Right atrium auricular region (tissue), 2 donors: ENCODE measurements around the gene PGLYRP2. TPM values are rescaled to one million over a fixed set of nuclear protein-coding genes. Genes with fewer than 3 reads are reported as not detected.

ENCODE experiments used
- DNase-seq: peaks from one replicate; pipeline ENCODE4 v3.0.0-alpha.2; 2019; ENCODE audit warnings: low spot score
- H3K27ac ChIP-seq, 2 donors: fragments of 200-600 bp; sonication (generic); 1 replicate in 1 of 2; 2 replicates in 1 of 2; pipeline ENCODE4 v1.5.1; 2016 to 2019
- H3K27me3 ChIP-seq, 2 donors: fragments of 200-600 bp; sonication (generic); one replicate each; pipeline versions ENCODE4 v1.5.1 to v1.6.0; 2017 to 2019
- H3K36me3 ChIP-seq: fragments of 200-600 bp; sonication (generic); one replicate; pipeline ENCODE4 v1.5.1; 2016
- H3K4me1 ChIP-seq, 2 donors: fragments of 200-600 bp; sonication (generic); one replicate each; pipeline versions ENCODE4 v1.5.1 to v1.6.0; 2017 to 2019
- H3K4me3 ChIP-seq, 2 donors: fragments of 200-600 bp; sonication (generic); 1 replicate in 1 of 2; 2 replicates in 1 of 2; pipeline ENCODE4 v1.5.1; 2017 to 2019; ENCODE audit warnings: mild to moderate bottlenecking in 1 of 2, moderate library complexity in 1 of 2
- H3K9me3 ChIP-seq, 2 donors: fragments of 200-600 bp; sonication (generic); one replicate each; pipeline ENCODE4 v1.5.1; 2019
- total RNA-seq, 2 donors: library from RNA; depleted of rRNA; stranded (reverse); fragments of >200 nt; gene quantifications; one replicate each; pipeline ENCODE4 v1.1.0, GENCODE V29; 2016
- TF ChIP-seq, protein P1 (sequence below), 2 donors: fragments of 200-600 bp; sonication (generic); IDR thresholded peaks; one replicate each; pipeline ENCODE4 v1.5.1; 2019; ENCODE audit warnings: antibody characterized with exemption in 2 of 2

PGLYRP2 gene
- total RNA-seq, 2 donors from 2014 or later: not detected

DNA sequence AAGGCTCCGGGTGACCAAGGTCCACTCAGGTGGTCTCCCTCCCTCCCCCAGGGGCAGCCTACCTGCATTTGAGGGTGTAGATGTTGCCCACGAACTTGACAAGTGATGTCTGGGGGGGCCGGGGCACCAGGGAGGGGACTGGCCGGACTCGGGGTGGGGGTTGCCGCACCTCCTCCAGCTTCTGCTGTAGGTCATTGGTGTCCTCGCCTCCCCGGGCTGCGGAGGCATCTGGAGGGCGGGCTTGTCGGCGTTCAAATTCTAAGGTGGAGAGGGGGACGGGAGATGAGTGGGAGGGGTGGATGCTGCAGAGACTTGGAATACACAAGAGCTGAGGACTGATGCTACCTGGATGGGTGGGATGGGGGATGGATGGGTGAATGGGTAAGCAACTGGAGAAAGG, 55.2 kb downstream of the PGLYRP2 start:
- Histone ChIP-seq H3K4me3 (no peak overlapping the region), H3K4me1 (peaks cover 0 to 33% of the 10 kb centered on the region in 2 donors), H3K9me3 (no peaks in the 10 kb centered on the region), H3K27ac (no peak overlapping the region), H3K27me3 (no peaks in the 10 kb centered on the region), H3K36me3 (peaks cover 57% of the 10 kb centered on the region)
- TF ChIP-seq, protein P1, sequence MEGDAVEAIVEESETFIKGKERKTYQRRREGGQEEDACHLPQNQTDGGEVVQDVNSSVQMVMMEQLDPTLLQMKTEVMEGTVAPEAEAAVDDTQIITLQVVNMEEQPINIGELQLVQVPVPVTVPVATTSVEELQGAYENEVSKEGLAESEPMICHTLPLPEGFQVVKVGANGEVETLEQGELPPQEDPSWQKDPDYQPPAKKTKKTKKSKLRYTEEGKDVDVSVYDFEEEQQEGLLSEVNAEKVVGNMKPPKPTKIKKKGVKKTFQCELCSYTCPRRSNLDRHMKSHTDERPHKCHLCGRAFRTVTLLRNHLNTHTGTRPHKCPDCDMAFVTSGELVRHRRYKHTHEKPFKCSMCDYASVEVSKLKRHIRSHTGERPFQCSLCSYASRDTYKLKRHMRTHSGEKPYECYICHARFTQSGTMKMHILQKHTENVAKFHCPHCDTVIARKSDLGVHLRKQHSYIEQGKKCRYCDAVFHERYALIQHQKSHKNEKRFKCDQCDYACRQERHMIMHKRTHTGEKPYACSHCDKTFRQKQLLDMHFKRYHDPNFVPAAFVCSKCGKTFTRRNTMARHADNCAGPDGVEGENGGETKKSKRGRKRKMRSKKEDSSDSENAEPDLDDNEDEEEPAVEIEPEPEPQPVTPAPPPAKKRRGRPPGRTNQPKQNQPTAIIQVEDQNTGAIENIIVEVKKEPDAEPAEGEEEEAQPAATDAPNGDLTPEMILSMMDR (IDR thresholded peaks at IDR 0.05): no peak
- no peak for DNase-seq

DNA sequence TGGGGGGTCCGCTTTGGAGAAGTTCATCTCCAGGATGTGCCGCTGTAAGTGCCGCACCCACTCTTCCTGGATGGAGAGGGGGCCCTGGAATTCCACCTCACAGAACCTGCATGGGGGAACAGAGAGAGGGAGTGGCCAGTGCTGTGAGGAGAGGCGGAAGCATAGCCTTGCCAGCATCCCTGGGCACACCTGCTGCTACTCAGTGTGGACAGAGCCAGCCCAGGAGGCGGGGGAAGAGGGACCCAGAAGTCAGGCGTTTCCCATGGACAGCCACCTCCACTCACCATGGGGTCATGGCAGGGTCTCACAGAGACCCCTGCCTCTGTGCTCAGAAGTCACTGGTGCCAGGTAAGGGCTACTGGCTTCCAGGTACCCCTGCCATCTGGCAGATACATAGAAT, 56.2 kb downstream of the PGLYRP2 start:
- Histone ChIP-seq H3K9me3 (no peaks in the 10 kb centered on the region), H3K27ac (no peak overlapping the region), H3K4me1 (peaks cover 0 to 23% of the 10 kb centered on the region in 2 donors), H3K4me3 (no peak overlapping the region), H3K36me3 (peaks cover 56% of the 10 kb centered on the region), H3K27me3 (no peaks in the 10 kb centered on the region)
- TF ChIP-seq, protein P1 (IDR thresholded peaks at IDR 0.05): no peak
- DNase-seq: no peak

DNA sequence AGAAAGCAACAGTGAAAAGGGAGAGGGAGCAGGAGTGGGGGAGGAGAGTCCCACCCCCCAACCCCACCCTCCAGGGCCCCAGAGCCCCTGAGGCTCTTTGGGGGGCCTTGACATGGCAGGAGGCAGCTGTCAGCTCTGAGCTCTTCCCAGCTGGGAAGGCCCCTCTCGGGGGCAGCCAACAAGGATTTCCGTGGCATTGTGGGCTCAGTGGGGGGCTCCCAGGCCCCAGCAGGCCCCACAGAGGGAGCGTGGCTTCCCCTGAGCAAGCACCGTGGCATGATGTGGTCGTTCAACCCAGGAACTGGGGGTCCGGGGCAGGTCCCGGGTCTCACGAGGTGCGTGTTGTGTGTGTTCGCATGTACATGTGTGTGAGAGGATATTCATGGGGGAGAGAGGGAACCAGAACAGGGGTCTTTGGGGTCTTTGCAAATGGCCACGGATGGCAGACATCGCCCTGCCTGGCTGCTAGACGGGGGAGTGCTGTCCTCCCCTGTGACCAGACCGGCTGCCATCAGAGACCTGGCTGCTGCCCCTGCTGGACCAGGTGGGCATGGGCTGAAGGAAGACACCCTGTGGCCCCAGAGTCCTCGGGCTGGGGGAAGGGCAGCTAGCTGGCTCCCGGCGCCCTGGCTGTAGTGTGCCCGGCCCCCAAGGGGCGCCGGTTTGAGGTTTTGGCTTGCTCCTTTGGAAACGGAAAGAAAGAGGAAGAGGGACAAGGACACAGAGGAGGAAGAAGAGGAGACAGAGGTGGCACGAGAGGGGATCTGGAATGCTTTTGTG, 56.8 kb downstream of the PGLYRP2 start:
- Histone ChIP-seq H3K36me3 (peaks cover 49% of the 10 kb centered on the region), H3K27me3 (no peaks in the 10 kb centered on the region), H3K9me3 (no peaks in the 10 kb centered on the region), H3K4me3 (no peak overlapping the region), H3K27ac (peak overlapping the region; percentile 62 to 63), H3K4me1 (peaks cover 0 to 26% of the 10 kb centered on the region in 2 donors)
- TF ChIP-seq, protein P1 (IDR thresholded peaks at IDR 0.05): no peak
- no peak for DNase-seq

DNA sequence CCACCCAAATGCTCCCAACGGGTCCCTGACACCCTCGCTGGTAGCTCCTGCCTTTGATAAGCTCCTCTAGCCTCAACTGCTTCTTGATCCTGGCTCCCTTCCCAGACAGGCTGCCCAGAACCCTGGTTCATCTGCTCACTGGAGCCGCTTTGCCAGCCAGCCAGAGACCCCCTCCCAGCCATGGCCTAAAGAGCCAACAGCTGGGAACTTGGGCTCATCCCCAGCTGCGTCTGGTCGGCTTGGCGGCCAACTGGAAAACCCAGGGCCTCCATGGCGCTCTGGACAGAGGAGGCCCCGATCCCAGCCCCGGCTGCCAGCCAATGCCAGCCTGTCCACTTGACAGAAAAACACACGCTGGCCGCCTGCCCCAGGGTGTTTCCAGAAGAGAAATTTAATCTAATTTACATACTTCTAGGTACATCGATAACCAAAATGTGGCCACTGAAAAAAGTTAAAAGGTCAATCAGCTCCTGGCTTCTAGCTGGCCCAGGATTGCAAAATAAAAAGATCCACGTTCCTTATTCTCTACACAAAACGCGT, 57.5 kb downstream of the PGLYRP2 start:
- TF ChIP-seq, protein P1 (IDR thresholded peaks at IDR 0.05): no peak
- H3K9me3 ChIP-seq: no peaks in the 10 kb centered on the region
- peaks cover 42% of the 10 kb centered on the region for H3K36me3 ChIP-seq
- peak overlapping the region; percentile 62 to 63 for H3K27ac ChIP-seq
- H3K4me3 ChIP-seq: no peak overlapping the region
- no peaks in the 10 kb centered on the region for H3K27me3 ChIP-seq
- H3K4me1 ChIP-seq: peaks cover 0 to 33% of the 10 kb centered on the region in 2 donors
- no peak for DNase-seq

DNA sequence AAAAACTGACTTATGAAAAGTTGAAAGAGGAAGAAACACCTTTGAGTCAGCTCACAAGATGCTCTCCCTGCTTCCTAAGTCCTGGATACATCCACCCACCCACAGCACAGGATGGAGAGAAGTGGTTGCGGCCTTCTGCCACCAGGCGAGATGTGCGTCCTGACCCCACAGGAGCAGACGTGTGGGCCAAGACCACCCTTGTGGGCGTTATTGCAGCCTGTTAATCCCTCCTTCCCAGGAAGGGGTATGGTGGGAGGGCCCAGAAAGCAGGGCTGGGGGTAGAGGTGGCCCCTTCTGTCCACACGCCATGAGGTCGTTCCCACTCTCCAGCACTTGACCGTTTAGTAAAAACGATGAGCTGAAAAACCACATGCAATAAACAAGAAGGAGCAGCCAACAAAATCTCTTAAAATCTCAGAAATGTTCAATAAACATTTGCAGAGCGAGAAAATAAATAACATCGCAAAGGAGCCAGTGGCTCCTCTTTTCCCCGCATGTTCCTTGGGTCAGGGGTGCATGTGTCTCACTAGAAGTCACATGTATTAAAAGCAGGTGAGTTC, 58.1 kb downstream of the PGLYRP2 start:
- peaks cover 37% of the 10 kb centered on the region for H3K36me3 ChIP-seq
- DNase-seq: no peak
- no peaks in the 10 kb centered on the region for H3K9me3 ChIP-seq
- peak overlapping the region; percentile 62 to 63 for H3K27ac ChIP-seq
- no peak overlapping the region for H3K4me3 ChIP-seq
- TF ChIP-seq, protein P1 (IDR thresholded peaks at IDR 0.05): no peak
- no peaks in the 10 kb centered on the region for H3K27me3 ChIP-seq
- H3K4me1 ChIP-seq: peaks cover 0 to 39% of the 10 kb centered on the region in 2 donors
